Naive thymus-derived CD4-positive, alpha-beta T cell (primary cell): Measurements from ENCODE around the gene ZFYVE28. TPM values are rescaled to one million over a fixed set of nuclear protein-coding genes. Genes with fewer than 3 reads are reported as not detected.

ENCODE experiments used
- ATAC-seq: fragments of 150-1000 bp; cut with Tn5 transposase; 2 replicates; pipeline ENCODE4 v1.10.0; 2021; ENCODE audit warnings: mild to moderate bottlenecking, moderate library complexity
- CTCF ChIA-PET: fragments of 350-600 bp; sonication (Branson Sonifier 250); formaldehyde crosslinking; loops from one replicate; lab custom pipeline; 2021; ENCODE audit warnings: antibody characterized with exemption; lab: Charles Lee
- POLR2A ChIA-PET: fragments of 350-600 bp; sonication (Branson Sonifier 250); formaldehyde crosslinking; loops from one replicate; lab custom pipeline; 2021; ENCODE audit warnings: antibody characterized with exemption, inconsistent platforms; lab: Charles Lee
- DNase-seq, 9 donors: peaks; one replicate each; pipeline versions ENCODE4 v3.0.0 to v3.0.0-alpha.2; 2020 to 2022; ENCODE audit warnings: mixed read lengths in 1 of 9
- H3K27ac ChIP-seq: one replicate; pipeline ENCODE4 v1.7.0; 2013; ENCODE audit warnings: mild to moderate bottlenecking, low read depth, low read length, moderate library complexity
- H3K27me3 ChIP-seq, 2 donors: one replicate each; pipeline ENCODE4 v1.7.0; 2013; ENCODE audit warnings: low read length in 2 of 2, mild to moderate bottlenecking in 2 of 2, moderate library complexity in 2 of 2; ENCODE audit not compliant: control insufficient read depth in 2 of 2, insufficient read depth in 2 of 2
- H3K36me3 ChIP-seq, 3 experiments: 1 replicate in 2 of 3; 2 replicates in 1 of 3; pipeline ENCODE4 v1.7.0; 2013; ENCODE audit warnings: low read length in 3 of 3, mild to moderate bottlenecking in 3 of 3, moderate library complexity in 1 of 3; ENCODE audit not compliant: insufficient read depth in 3 of 3, control insufficient read depth in 2 of 3
- H3K4me1 ChIP-seq, 2 donors: one replicate each; pipeline ENCODE4 v1.7.0; 2013; ENCODE audit warnings: low read length in 2 of 2, mild to moderate bottlenecking in 2 of 2, moderate library complexity in 1 of 2; ENCODE audit not compliant: control insufficient read depth in 2 of 2, insufficient read depth in 2 of 2
- H3K4me3 ChIP-seq: 2 replicates; pipeline ENCODE4 v1.7.0; 2013; ENCODE audit warnings: mild to moderate bottlenecking, low read length
- H3K9me3 ChIP-seq, 3 experiments: 1 replicate in 2 of 3; 2 replicates in 1 of 3; pipeline ENCODE4 v1.7.0; 2013; ENCODE audit warnings: low read length in 3 of 3; ENCODE audit not compliant: control insufficient read depth in 2 of 3
- H3K27ac Mint-ChIP-seq, 9 donors: one replicate each; pipeline ENCODE4 v1.8.0; 2020 to 2022; ENCODE audit warnings: mixed read lengths in 9 of 9, mild to moderate bottlenecking in 8 of 9, moderate library complexity in 5 of 9, inconsistent platforms in 2 of 9
- H3K27me3 Mint-ChIP-seq, 5 donors: one replicate each; pipeline ENCODE4 v1.8.0; 2021 to 2022; ENCODE audit warnings: mixed read lengths in 5 of 5, mild to moderate bottlenecking in 1 of 5
- H3K36me3 Mint-ChIP-seq, 5 donors: one replicate each; pipeline ENCODE4 v1.8.0; 2020 to 2022; ENCODE audit warnings: mixed read lengths in 5 of 5, mild to moderate bottlenecking in 3 of 5, inconsistent platforms in 1 of 5
- H3K4me1 Mint-ChIP-seq, 7 donors: one replicate each; pipeline ENCODE4 v1.8.0; 2020 to 2022; ENCODE audit warnings: mixed read lengths in 7 of 7, mild to moderate bottlenecking in 3 of 7, inconsistent platforms in 1 of 7
- H3K4me3 Mint-ChIP-seq, 10 donors: one replicate each; pipeline ENCODE4 v1.8.0; 2020 to 2022; ENCODE audit warnings: mild to moderate bottlenecking in 10 of 10, mixed read lengths in 10 of 10, moderate library complexity in 6 of 10, inconsistent platforms in 2 of 10
- H3K9me3 Mint-ChIP-seq, 11 donors: one replicate each; pipeline ENCODE4 v1.8.0; 2020 to 2022; ENCODE audit warnings: mixed read lengths in 11 of 11, mild to moderate bottlenecking in 4 of 11, inconsistent platforms in 1 of 11, moderate library complexity in 1 of 11
- intact Hi-C, 2 donors: fragments of 100-400 bp; cut with micrococcal nuclease; formaldehyde crosslinking; loops; one replicate each; pipeline ENCODE4 v1.15.1; 2023
- polyA plus RNA-seq, 2 donors: library from polyadenylated mRNA; unstranded; fragments of 300-500 nt; fragmentation: Illumina TruSeq; gene quantifications; one replicate each; pipeline ENCODE4 v1.2.3, GENCODE V29; 2021
- total RNA-seq, 6 experiments: library from RNA in 5 of 6; stranded (reverse) in 5 of 6; gene quantifications; 1 replicate in 5 of 6; 2 replicates in 1 of 6; pipeline ENCODE4 v1.2.3 and lab custom pipeline; 2021 to 2026

The ZFYVE28 gene
- total and polyA plus RNA-seq, 7 experiments from 2014 or later = 6.1 to 26.5 (median 15.9) TPM

GRCh38 chr4:2333916-2334644, 84.4 kb downstream of the ZFYVE28 start:
- ChIA-PET POLR2A (no interaction called here), CTCF (no interaction called here)
- H3K27ac ChIP-seq = no peak overlapping the region
- DNase-seq (no peak), ATAC-seq (no peak)
- Mint-ChIP-seq H3K9me3 (peaks cover 0 to 3% (median 0%) of the 10 kb centered on the region in 11 donors), H3K36me3 (peaks cover 0 to 33% (median 9%) of the 10 kb centered on the region in 5 donors), H3K27ac (peak overlapping the region in 2 of 9 donors; percentile 28 to 85), H3K4me1 (peaks cover 0 to 6% (median 0%) of the 10 kb centered on the region in 7 donors), H3K27me3 (peaks cover 0 to 2% (median 0%) of the 10 kb centered on the region in 5 donors), H3K4me3 (no peak overlapping the region)
- no peaks in the 10 kb centered on the region for H3K27me3 ChIP-seq
- no peaks in the 10 kb centered on the region for H3K9me3 ChIP-seq
- H3K4me3 ChIP-seq = no peak overlapping the region
- no peaks in the 10 kb centered on the region for H3K4me1 ChIP-seq
- intact Hi-C loops = no loop called here
- H3K36me3 ChIP-seq = peaks cover 0 to 6% (median 3%) of the 10 kb centered on the region in 3 experiments

GRCh38 chr4:2333356-2333841, 85.0 kb downstream of the ZFYVE28 start:
- Mint-ChIP-seq H3K9me3 (peaks cover 0 to 9% (median 5%) of the 10 kb centered on the region in 11 donors), H3K4me1 (peaks cover 0 to 6% (median 0%) of the 10 kb centered on the region in 7 donors), H3K4me3 (no peak overlapping the region), H3K27me3 (peaks cover 0 to 2% (median 0%) of the 10 kb centered on the region in 5 donors), H3K36me3 (peaks cover 0 to 32% (median 14%) of the 10 kb centered on the region in 5 donors), H3K27ac (peak overlapping the region in 2 of 9 donors; percentile 28 to 31)
- H3K4me3 ChIP-seq = no peak overlapping the region
- H3K27ac ChIP-seq = no peak overlapping the region
- no peaks in the 10 kb centered on the region for H3K27me3 ChIP-seq
- ATAC-seq (peak; percentile 34), DNase-seq (no peak)
- H3K4me1 ChIP-seq = no peaks in the 10 kb centered on the region
- H3K9me3 ChIP-seq = no peaks in the 10 kb centered on the region
- CTCF ChIA-PET = no interaction called here
- intact Hi-C loops = no loop called here
- peaks cover 0 to 6% (median 3%) of the 10 kb centered on the region in 3 experiments for H3K36me3 ChIP-seq
- POLR2A ChIA-PET = no interaction called here

- Mint-ChIP-seq H3K36me3 (peaks cover 3 to 34% (median 18%) of the 10 kb centered on the region in 5 donors), H3K4me1 (peaks cover 0 to 6% (median 0%) of the 10 kb centered on the region in 7 donors), H3K4me3 (no peak overlapping the region), H3K9me3 (peaks cover 0 to 14% (median 7%) of the 10 kb centered on the region in 11 donors), H3K27ac (no peak overlapping the region), H3K27me3 (peaks cover 0 to 2% (median 0%) of the 10 kb centered on the region in 5 donors)
- no peaks in the 10 kb centered on the region for H3K4me1 ChIP-seq
- H3K27ac ChIP-seq = no peak overlapping the region
- peaks cover 0 to 4% (median 0%) of the 10 kb centered on the region in 3 experiments for H3K9me3 ChIP-seq
- POLR2A ChIA-PET = no interaction called here
- intact Hi-C loops = no loop called here
- ATAC-seq = no peak
- no peaks in the 10 kb centered on the region for H3K27me3 ChIP-seq
- DNase-seq = no peak
- H3K36me3 ChIP-seq = peaks cover 0 to 6% (median 3%) of the 10 kb centered on the region in 3 experiments
- H3K4me3 ChIP-seq = no peak overlapping the region
- CTCF ChIA-PET = no interaction called here
These were observed 85.5 kb downstream of the ZFYVE28 start for GRCh38 chr4:2332976-2333319.

- H3K27me3 Mint-ChIP-seq = peaks cover 0 to 2% (median 0%) of the 10 kb centered on the region in 5 donors
- ATAC-seq (no peak), DNase-seq (no peak)
- H3K4me3 Mint-ChIP-seq = no peak overlapping the region
- ChIA-PET CTCF (no interaction called here), POLR2A (no interaction called here)
- peaks cover 0 to 6% (median 0%) of the 10 kb centered on the region in 7 donors for H3K4me1 Mint-ChIP-seq
- H3K27me3 ChIP-seq = no peaks in the 10 kb centered on the region
- peaks cover 0 to 19% (median 13%) of the 10 kb centered on the region in 11 donors for H3K9me3 Mint-ChIP-seq
- peaks cover 0 to 7% (median 0%) of the 10 kb centered on the region in 3 experiments for H3K9me3 ChIP-seq
- H3K36me3 ChIP-seq = peaks cover 0 to 6% (median 3%) of the 10 kb centered on the region in 3 experiments
- H3K4me3 ChIP-seq = no peak overlapping the region
- intact Hi-C loops = no loop called here
- no peak overlapping the region for H3K27ac Mint-ChIP-seq
- H3K4me1 ChIP-seq = no peaks in the 10 kb centered on the region
- H3K36me3 Mint-ChIP-seq = peaks cover 4 to 38% (median 23%) of the 10 kb centered on the region in 5 donors
- no peak overlapping the region for H3K27ac ChIP-seq
These were observed 86.1 kb downstream of the ZFYVE28 start for GRCh38 chr4:2332201-2332975.

- Histone ChIP-seq H3K27me3 (no peaks in the 10 kb centered on the region), H3K9me3 (peaks cover 0 to 7% (median 0%) of the 10 kb centered on the region in 3 experiments), H3K36me3 (peaks cover 0 to 6% (median 3%) of the 10 kb centered on the region in 3 experiments), H3K4me1 (no peaks in the 10 kb centered on the region), H3K4me3 (no peak overlapping the region), H3K27ac (no peak overlapping the region)
- Mint-ChIP-seq H3K9me3 (peaks cover 0 to 23% (median 16%) of the 10 kb centered on the region in 11 donors), H3K4me1 (peaks cover 0 to 6% (median 0%) of the 10 kb centered on the region in 7 donors), H3K27me3 (peaks cover 0 to 3% (median 0%) of the 10 kb centered on the region in 5 donors), H3K4me3 (no peak overlapping the region), H3K27ac (no peak overlapping the region), H3K36me3 (peaks cover 4 to 38% (median 23%) of the 10 kb centered on the region in 5 donors)
- intact Hi-C loops = no loop called here
- CTCF ChIA-PET = no interaction called here
- POLR2A ChIA-PET = no interaction called here
- no peak for ATAC-seq
- no peak for DNase-seq
These were observed 86.8 kb downstream of the ZFYVE28 start for GRCh38 chr4:2331519-2332200.

- DNase-seq (no peak), ATAC-seq (no peak)
- ChIA-PET CTCF (no interaction called here), POLR2A (no interaction called here)
- H3K4me1 ChIP-seq = no peaks in the 10 kb centered on the region
- no peak overlapping the region for H3K27ac ChIP-seq
- H3K27me3 ChIP-seq = no peaks in the 10 kb centered on the region
- intact Hi-C loops = no loop called here
- peaks cover 0 to 7% (median 0%) of the 10 kb centered on the region in 3 experiments for H3K9me3 ChIP-seq
- H3K36me3 ChIP-seq = peaks cover 0 to 6% (median 3%) of the 10 kb centered on the region in 3 experiments
- H3K4me3 ChIP-seq = no peak overlapping the region
- H3K36me3 Mint-ChIP-seq = peaks cover 4 to 33% (median 17%) of the 10 kb centered on the region in 5 donors
- peaks cover 0 to 6% (median 0%) of the 10 kb centered on the region in 7 donors for H3K4me1 Mint-ChIP-seq
- no peak overlapping the region for H3K4me3 Mint-ChIP-seq
- H3K9me3 Mint-ChIP-seq = peaks cover 0 to 29% (median 18%) of the 10 kb centered on the region in 11 donors
- H3K27me3 Mint-ChIP-seq = peaks cover 0 to 7% (median 0%) of the 10 kb centered on the region in 5 donors
- H3K27ac Mint-ChIP-seq = no peak overlapping the region
These were observed 87.4 kb downstream of the ZFYVE28 start for GRCh38 chr4:2331043-2331420.
